ENCODE results near the gene DROSHA.
"Not testable (repeated sequence)": the region's sequence is repeated elsewhere in the genome, so short reads cannot be mapped to it uniquely, and the experiment has no call there.

The DROSHA gene

DNA sequence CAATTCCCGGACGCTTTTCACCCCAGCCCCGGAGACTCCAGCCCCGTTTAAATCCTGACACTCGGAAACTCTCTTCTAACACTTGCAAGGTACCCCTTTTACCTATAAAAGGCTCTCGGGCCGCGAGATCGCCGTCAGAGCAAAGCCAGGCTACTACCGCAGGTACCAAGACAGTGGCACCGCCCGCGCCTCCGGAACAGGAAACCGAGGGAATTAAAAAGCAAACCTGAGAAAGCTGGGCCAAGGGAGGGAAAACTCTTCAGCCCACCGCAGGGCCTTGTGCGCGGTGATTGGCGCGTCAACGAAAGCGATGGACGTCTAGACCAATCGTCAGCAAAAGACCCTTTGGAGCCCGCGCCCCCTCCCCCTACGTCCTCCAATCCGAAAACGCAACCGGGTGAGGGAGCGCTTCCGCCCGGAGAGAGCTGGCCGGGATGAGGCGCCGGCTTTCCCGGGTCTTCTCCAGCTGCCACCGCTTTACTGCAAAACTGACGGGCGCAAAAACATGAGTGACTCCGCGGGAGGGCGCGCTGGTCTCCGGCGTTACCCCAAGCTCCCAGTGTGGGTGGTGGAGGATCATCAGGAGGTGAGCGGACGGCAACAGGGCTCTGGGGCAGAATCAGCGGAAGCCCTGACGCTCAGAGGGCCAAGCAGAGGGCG lies at the start of gene DROSHA, which contains the start of gene C5orf22:
Gene DROSHA (minus strand): TSS at position 206 of the 660 bp plus-strand sequence. CDS start 3,034 bp downstream, outside the sequence.
Gene C5orf22 (plus strand): TSS at position 414 of the 660 bp plus-strand sequence. CDS start 92 bp downstream, at position 506.
- DNase-seq, result peak; percentile 97

DNA sequence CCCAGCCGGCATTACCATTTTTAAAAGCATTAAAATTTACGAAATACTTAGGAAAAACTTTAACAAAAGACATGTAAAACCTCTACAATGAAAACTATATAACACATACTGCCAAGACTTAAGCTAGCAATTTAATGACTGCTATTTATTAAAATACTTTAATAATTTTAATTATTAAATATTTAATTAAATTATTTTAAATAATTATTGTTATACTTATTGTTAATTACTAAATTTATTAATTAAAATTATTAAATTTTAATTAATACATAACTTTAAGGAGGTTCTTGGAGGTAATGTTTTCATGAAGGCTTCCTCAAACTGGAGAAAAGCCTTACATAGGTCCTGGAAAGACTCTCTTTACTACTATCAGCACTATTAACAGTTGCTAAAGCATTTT lies 47.7 kb upstream of the DROSHA start:
- DNase-seq, result no peak

DNA sequence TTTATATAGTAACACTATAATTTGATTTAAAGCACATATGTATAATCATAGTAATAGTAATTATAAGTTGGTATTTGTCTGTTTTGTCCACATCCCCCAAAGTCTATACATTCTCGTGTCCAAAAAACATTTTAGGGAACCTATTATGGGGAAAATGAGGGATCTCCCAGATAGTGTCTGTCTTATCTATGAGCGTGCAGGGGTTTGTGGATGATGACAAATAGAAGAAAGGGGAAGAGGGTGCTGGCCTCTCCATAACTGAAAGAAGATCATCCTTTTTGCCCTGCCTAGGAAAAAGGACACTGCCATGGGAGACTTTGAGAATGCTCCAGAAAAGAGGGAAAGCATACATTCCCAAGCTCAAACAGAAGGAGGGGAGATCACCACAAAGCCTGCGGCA lies 45.5 kb upstream of the DROSHA start:
- DNase-seq, result no peak

DNA sequence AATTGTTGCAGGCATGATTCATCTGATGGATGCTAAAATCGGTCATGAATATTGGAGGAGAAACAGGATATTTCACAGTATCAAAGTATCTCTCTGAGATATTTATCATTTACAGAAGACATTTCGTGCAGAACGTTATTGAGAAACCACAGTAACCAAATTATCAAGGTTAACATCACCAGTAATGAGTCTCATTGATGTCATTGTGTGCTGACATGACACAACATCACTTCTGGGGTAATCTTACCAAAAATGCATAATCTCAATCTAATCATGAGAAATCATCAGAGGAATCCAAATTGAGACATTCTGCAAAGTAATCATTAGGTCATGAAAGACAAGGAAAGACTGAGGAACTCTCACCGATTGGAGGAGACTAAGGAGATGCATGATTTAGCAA lies 42.9 kb upstream of the DROSHA start:
- DNase-seq, result no peak

- DNase-seq, result no peak
Measured at GRCh38 chr5:31573494-31574142, 41.7 kb upstream of the DROSHA start.

DNA sequence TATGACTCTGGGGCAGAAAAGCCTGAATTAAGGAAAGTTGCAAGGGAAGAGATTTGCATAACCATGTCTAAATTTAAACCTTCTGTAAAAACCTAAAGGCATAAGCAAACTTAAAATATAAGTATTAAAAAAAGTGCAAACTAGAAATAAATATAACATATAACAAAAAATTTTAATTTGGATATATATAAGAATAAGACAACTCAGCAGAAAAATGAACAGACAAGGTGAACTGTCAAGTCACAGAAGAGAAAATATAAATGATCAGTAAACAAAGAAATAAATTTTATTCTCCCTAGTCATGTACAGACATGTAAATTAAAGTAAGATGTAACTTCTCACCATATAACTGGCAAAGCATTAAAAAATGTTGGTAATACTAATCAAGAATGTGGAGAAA lies 37.2 kb upstream of the DROSHA start:
- DNase-seq, result no peak

DNA sequence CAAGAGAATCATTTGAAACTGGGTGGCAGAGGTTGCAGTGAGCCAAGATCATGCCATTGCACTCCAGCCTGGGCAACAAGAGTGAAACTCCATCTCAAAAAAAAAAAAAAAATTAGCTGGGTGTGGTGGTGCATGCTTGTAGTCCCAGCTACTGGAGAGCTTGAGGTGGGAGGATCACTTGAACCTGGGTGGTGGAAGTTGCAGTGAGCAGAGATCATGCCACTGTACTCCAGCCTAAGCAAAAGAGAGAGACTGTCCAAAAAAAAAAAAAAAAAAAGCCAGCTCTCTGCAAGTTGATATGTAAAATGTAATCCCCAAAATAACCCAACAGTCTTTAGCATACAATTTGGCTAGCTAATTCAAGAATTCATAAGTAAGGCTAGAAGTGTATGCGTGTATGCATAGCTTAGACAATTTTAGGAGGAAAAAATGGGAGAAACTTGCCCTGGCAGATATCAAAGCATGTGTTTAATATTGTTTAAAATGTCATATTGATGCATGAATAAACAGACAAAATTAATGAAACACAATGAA lies 36.5 kb upstream of the DROSHA start:
- DNase-seq, result no peak

DNA sequence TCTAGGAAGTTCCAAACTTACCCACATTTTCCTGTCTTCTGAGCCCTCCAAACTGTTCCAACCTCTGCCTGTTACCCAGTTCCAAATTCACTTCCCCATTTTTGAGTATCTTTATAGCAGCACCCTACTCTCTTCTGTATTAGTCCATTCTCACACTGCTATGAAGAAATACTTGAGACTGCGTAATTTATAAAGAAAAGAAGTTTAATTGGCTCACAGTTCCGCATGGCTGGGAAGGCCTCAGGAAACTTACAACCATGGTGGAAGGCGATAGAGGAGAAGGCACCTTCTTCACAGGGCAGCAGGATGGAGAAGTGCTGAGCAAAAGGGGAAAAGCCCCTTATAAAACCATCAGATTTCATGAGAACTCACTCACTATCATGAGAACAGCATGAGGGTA lies 34.5 kb upstream of the DROSHA start:
- not testable (repeated sequence) for DNase-seq

- no peak for DNase-seq
Measured at GRCh38 chr5:31563216-31563615, 31.3 kb upstream of the DROSHA start.

DNA sequence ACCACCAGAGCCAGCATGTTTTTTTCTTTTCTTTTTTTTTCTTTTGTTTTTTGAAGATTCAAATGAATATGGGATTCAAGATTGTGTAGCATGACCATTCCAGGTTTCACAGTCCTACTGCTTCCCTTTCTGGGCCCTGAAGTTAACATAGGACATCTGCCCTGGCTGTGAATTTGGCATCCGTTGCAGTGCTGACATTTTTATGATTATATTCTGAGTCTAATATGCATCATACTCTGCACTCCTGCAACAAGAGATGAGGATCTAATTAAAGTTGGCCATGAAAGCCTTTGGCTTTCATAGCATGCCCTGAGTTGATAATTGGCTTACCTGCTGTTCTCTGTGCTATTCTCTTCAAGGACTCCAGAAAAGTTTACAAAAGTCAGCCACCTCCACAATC lies 30.1 kb upstream of the DROSHA start:
- DNase-seq, result no peak

- no peak for DNase-seq
Measured at GRCh38 chr5:31559942-31560341, 28.0 kb upstream of the DROSHA start.

DNA sequence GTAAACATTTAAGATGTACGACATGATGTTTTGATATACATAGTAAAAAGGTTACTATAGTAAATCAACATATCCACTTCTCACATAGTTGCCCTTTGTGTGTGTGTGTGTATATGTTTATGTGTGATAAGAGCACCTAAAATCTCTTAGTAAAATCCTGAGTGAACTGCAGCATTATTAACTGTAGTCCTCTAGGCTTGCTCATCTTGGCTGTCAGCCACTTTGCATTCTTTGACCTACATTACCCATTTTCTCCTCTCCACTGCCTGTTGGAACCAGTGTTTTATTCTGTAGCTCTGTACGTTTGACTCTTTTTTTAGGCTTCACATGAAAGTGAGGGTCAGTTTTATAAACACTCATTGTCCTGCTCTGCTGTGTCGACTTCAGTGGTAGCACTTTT lies 24.6 kb upstream of the DROSHA start:
- no peak for DNase-seq

DNA sequence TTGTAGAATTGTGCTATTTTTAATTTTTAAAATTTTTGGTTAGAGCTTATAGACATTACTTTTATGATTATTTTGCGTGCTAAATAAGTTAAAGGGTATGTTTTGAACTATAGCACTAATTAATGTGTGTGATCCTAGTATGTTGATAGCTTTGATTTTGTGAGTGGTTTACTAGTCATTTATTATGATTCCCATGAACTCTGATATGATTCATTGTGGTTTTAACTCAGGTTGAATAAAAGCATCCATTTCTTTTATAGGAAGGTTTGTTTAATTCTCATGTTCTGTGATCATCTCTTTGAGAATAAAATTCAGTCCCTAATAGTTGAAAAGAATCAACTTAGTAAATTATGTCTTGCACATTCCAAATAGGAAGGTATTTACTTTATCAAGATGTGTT lies 22.7 kb upstream of the DROSHA start:
- DNase-seq, result no peak

DNA sequence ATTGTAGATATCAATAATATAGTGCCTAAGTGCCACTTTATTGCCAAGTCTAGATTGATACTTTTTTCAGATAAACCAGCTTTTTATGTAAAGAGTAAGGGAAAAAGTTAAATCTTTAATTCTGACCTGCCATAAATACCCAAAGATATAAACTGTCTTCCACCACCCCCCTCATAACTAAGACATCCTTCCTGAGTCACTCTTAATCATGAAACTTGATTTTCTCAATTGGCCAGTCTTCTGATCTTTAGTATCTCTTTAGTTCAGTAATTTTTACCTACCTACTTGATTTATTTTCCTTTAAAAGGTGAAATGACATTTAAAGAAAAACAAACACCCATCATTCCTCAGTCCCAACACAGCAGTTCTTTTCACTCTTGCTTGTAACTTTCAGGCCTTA lies 22.0 kb upstream of the DROSHA start:
- no peak for DNase-seq

GRCh38 chr5:31551878-31552277 lies 20.0 kb upstream of the DROSHA start:
- no peak for DNase-seq

DNA sequence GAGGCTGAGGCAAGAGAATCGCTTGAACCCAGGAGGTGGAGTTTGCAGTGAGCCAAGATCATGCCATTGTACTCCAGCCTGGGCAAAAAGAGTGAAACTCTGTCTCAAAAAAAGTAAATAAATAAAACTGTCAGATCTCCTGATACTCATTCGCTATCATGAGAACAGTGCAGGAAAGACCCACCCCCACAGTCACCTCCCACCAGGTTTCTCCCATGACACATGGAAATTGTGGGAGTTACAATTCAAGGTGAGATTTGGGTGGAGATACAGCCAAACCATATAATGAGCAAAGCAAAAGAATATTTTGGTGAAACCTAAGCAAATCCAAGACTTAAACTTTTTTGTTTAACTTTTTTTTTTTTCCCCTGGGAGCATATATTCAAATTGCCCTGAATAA lies 17.2 kb upstream of the DROSHA start:
- not testable (repeated sequence) for DNase-seq

DNA sequence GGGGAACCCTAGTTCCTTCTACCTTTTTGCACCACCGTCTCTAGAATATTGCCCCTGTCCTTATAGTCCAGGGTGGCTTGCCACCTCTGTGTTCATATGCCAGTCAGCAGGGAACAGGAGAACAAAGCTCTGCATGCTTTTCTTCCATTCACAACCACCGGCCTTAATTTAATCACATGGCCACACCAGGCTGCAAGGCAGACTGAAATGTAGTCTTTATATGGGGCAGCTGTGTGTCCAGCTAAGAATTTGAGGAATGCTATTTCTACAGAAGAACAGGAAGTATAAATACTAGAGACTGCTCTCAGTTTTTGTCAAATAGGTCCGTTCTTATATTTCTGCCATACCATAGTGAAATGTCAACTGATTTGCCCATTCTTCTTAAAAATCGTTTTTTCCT lies 6.0 kb upstream of the DROSHA start:
- DNase-seq, result no peak

- DNase-seq, result no peak
Measured at GRCh38 chr5:31537349-31537748, 5.5 kb upstream of the DROSHA start.

- DNase-seq, result no peak
Measured at GRCh38 chr5:31536873-31537272, 5.0 kb upstream of the DROSHA start.

- DNase-seq, result no peak
Measured at GRCh38 chr5:31534527-31535046, 2.7 kb upstream of the DROSHA start.

DNA sequence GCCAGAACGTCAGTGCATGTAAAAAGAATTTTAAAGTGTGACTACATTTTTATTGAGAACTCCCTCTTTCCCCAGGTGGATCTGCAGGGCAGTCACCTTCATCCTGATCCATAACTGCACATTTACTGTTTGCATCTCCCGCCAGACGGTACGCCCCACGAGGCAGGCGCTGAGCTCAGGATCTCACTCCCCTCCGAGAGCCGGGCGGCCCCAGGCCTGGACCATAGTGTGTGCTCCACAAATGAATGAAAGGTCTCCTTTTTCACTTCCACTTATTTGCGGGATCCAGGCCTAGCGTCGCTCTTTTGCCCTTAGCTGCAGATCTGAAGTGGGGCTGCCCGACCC lies 378 bp downstream of the DROSHA start:
- DNase-seq, result peak; percentile 32

- no peak for DNase-seq
Measured at GRCh38 chr5:31530541-31531265, 1.2 kb downstream of the DROSHA start.

DNA sequence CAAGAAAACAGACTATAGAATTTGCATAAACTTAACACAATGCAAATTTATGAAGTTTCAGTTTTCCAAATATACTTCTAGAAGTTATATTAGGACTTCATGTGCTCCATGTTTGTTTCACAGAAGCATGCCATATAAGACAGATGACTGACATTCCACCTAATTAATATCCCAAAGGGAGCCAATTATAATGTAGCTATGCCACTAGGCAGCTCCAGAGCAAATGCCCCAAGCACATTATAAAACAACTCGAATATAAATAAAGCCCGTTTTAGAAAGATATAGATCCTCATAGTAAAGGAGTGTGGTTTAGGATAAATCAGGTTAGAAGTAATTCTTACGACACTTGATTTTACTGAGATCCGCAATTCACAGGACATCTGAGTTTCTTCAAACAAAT lies 8.9 kb downstream of the DROSHA start:
- DNase-seq, result no peak

DNA sequence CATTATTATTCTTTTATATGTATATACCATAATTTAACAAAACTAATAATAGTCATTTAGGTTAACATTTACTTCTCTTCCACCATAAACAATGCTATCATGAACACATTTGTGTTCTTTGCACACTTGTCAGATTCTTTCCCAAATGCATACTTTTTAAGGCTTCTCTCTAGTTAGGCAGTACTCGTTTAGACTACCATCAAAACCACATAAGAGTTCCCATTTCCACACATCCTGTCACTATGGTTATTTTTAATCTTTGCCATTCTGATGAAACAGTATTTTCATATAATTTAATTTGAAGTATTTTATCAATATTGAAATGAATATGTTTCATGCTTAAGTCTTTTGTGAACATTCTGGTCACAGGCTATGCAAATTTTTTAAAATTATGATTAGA lies 15.1 kb downstream of the DROSHA start:
- DNase-seq, result no peak

Measured in femur (tissue), 1 donor.